ENCODE measurements around the gene B3GNT5.

B3GNT5 gene

DNA sequence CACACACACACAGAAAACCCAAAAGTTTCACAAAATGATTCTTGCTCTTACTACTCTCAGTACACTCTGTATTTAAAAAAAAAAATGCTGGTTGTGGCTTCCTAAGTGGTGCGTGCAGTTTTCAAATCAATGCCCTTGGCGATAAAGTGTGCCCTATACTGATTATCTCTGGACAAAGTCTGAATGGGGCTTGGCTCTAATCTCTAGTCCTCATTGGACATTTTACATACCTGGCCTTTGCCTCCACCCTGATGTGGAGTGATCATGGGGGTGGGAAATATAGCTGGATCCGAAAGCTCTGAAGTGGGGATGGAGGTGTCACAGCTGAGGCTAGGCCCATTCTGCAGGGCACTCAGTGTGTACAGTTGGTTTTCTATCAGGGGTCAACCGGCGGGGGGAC is 14.1 kb downstream of the B3GNT5 start:
- no peak for DNase-seq

DNA sequence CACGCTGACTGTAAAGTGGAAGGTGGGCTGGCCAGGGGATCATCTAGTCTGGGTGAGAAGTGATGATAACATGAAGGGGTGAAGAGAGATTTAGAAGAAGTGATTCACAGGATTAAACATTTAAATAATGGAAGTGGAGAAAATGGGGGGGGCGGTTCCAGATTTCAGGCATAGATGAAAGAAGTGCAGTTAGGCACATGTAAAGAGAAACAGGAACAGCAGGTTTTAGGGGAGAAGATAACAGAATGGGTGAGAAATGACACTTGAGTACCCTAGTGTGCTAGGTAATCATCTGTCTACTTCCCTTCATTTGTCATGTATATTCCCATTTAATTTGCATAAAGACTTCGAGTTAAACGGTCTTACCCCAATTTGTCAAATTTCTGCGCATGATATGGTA is 15.3 kb downstream of the B3GNT5 start:
- DNase-seq: no peak

DNA sequence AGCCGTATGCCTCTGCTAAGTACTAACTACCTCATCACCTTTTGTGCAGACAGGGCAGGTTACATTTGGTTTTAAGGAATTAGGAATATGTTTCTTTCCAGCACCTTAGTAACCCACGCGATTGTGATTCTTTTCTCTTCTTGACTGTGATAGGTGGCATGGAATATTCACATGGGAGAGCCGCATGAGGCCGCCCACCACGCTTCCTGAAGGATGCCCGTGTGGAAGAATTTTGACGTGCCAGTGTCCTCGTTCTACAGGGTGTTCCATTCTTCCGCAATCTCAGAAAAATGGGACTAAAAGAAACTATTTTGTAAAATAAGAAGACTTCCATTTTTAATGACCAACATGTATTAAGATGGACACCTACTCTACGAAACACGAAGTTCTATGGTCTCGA is 16.3 kb downstream of the B3GNT5 start:
- DNase-seq: no peak

DNA sequence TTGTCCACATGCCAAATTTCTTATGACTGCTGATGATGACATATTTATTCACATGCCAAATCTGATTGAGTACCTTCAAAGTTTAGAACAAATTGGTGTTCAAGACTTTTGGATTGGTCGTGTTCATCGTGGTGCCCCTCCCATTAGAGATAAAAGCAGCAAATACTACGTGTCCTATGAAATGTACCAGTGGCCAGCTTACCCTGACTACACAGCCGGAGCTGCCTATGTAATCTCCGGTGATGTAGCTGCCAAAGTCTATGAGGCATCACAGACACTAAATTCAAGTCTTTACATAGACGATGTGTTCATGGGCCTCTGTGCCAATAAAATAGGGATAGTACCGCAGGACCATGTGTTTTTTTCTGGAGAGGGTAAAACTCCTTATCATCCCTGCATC is 17.3 kb downstream of the B3GNT5 start:
- no peak for DNase-seq

DNA sequence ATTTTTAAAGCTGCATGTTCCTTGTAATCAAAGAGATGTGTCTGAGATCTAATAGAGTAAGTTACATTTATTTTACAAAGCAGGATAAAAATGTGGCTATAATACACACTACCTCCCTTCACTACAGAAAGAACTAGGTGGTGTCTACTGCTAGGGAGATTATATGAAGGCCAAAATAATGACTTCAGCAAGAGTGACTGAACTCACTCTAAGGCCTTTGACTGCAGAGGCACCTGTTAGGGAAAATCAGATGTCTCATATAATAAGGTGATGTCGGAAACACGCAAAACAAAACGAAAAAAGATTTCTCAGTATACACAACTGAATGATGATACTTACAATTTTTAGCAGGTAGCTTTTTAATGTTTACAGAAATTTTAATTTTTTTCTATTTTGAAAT is 19.1 kb downstream of the B3GNT5 start:
- no peak for DNase-seq

DNA sequence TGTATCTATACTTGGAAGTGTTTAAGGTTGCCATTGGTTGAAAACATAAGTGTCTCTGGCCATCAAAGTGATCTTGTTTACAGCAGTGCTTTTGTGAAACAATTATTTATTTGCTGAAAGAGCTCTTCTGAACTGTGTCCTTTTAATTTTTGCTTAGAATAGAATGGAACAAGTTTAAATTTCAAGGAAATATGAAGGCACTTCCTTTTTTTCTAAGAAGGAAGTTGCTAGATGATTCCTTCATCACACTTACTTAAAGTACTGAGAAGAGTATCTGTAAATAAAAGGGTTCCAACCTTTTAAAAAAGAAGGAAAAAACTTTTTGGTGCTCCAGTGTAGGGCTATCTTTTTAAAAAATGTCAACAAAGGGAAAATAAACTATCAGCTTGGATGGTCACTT is 19.7 kb downstream of the B3GNT5 start:
- DNase-seq: no peak

DNA sequence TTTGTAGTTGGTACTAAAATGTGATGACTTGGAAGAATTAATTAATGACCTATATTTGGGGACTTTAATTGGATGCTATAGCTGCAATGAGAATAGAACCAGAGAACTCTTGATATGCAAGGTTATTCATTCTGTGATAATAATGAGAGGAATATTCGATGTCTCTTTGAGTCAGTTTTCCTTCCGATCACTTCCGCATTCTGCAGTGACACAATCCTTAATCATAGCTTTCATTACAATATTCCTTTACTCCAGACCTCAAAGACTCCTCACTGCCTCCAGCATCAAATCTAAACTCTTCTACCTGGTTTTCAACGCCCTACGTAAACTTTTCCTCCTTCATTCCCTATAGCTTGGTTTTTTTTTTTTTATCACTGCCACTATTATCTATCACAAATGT is 21.6 kb downstream of the B3GNT5 start:
- DNase-seq: peak; percentile 30

DNA sequence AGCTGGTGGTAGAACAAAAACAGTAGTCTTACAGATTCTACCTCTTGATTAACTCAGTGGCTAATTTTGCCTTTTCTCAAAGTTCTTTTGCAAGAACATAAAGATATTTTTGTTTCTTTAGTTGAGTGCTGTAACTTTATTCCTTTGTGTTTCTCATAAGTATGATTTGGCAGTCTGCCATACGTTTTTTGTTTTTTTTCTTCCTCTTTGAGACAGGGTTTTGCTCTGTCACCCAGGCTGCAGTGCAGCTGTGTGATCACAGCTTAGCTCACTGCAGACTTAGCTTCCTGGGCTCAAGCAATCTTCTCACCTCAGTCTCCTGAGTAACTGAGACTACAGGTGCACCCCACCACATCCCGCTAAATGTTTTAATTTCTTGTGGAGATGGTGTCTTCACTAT is 22.4 kb downstream of the B3GNT5 start:
- DNase-seq: peak; percentile 44

DNA sequence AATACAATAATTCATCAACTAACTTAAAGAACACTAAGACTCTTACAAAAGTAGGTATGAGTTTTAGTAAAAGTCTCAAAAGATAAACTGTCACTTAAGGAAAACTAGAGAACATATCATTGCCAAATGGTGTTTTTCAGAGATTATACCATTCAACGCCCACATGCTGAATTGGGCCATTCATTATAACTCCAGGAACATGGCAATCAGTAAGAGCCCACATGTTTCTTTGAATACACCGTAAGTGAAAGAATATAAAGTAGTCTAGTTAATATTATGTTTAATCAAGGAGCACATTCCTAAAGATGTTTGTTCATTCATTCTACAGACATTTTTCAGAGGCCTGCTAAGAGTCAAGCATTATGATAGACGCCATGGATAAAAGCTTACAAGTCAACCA is 22.9 kb downstream of the B3GNT5 start:
- DNase-seq: no peak

DNA sequence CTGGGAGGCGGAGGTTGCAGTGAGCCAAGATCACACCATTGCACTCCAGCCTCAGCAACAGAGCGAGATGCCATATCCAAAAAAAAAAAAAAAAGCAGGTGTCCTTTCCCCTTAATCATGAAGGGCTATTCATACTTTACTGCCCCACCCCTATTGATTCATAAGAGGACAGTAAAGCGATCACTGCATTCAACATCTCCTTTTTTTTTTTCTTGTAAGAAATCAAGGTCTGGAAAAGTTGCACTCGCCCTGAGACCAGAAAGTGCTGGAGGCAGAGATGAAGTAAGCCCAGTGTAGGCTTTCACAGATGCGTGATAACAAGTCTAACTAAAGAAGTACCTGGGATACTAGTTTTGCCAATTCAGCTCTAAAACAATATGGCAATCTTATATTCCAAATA is 24.2 kb downstream of the B3GNT5 start:
- DNase-seq: no peak

DNA sequence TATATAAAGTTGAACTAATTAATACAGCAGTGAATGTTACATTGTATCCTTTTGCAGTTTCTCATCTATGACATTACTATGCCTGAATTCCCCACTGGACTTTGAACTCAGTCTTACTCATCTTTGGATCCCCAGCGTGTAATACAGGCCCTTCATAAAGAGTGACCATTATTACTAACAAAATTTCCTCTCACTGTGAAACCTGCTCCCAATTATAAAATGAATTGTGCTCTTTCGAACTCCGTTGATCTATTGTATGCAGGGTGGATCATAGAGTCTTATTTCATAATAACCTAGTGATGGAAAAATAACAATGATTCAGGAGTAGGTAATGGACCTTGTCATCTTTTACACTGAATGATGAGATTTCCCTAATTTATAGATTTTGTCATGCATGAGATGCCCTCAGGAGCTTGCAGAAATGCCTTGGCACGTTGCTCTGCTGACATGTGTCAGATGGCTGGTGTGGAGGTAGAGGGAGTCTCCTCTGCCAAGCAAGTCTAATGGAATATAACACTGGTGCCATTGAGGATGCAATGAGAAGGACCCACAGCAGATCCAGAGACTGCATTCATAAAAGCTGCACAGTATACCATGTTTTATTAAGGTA is 25.5 kb downstream of the B3GNT5 start:
- no peak for DNase-seq

DNA sequence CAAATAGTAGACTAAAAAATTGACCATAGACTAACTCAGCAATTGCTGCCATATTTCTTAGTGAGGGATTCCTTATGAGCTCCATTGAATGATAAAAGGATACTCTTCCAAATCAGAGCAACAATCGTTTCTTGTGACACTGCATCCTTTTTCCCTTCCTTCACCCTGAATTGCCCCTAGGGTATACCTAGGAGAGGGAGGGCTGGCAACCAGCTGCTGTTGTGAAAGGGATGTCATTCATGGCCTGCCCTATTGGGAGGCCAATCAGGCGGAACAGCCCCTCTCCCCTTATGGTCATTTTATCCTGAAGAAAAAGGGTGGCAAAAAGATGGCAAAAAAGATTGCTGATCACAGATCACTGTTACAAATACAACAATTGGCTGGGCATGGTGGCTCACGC is 26.3 kb downstream of the B3GNT5 start:
- no peak for DNase-seq

DNA sequence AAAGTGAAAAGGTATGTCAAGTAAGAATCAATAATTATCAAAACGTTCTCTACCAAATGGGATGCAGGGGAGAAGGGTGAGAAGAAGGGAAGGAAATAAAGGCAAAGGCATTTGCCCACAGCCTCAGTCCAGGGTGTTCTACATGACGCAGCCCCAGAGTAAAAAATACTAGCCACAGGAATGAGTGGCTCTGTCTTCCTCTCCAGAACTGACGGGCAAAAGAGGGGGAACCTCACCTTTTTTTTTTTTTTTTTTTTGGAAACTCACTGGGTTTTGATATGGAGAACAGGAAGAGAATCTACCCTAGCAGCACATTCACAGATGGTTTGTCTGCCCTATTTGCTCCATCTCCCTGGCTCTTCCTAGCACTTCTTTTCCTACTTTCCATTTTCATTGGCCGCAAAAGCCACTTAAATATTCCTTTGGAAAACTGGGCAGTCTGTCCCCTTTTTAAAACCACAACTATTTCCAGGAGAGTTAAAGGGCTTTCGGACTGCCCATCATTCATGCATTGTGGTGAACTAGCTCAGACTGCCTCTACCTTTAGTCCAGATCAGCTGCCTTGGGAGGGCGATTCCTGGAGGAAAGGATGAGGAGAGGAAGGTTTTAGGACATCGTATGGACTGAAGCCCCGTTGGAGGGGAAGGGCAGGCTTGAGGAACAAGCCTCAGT is 28.2 kb downstream of the B3GNT5 start:
- DNase-seq: no peak

DNA sequence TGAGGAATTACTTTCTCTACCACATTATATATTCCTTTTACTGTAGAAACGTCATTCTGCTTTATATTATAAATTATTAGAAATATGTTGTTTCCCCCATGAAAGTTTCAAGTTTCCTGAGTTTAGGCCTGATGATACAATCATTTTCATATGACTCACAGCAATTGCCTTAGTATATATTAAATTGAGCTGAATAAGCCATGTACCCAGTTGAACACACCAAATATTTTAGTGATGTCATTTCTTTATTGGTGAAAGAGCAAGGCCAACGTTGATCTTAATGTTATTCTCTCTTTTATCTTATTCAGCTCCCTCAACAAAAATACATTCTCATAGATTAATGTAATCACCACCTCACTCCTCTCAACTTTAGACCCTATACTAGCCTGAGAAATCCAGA is 30.8 kb downstream of the B3GNT5 start:
- DNase-seq: peak; percentile 11

DNA sequence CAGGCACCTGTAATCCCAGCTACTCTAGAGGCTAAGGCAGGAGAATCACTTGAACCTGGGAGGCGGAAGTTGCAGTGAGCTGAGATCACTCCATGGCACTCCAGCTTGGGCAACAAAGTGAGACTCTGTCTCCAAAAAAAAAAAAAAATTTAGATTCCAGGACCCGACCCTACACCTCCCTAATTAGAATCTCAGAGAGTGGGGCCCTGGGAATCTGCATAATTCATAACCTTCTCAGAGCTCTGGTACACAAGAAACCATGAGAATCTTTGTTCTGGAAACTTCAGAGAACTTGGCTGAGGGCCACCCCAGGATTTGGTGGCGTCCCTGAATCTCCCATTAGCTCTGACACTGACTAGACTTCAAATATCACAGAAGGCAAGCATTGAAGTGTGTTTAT is 31.5 kb downstream of the B3GNT5 start:
- no peak for DNase-seq

DNA sequence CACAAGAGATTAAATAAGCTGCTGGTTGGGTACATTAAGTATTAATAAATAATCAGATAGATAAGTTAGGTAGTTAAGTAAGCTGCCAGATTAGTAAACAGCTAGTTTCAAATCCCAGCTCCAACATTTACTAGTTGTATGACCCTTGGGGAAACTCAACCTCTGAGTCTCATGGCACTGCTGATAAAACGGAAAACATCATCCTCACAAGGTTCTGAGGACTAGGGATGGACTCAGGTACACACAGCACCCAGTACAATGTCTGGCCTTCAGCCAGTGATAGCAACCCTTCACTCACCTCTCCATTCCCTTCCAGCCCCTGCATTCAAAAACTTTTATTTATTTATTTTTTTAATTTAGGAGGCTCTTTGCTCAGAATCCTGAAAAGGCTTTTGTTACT is 32.3 kb downstream of the B3GNT5 start:
- DNase-seq: no peak

DNA sequence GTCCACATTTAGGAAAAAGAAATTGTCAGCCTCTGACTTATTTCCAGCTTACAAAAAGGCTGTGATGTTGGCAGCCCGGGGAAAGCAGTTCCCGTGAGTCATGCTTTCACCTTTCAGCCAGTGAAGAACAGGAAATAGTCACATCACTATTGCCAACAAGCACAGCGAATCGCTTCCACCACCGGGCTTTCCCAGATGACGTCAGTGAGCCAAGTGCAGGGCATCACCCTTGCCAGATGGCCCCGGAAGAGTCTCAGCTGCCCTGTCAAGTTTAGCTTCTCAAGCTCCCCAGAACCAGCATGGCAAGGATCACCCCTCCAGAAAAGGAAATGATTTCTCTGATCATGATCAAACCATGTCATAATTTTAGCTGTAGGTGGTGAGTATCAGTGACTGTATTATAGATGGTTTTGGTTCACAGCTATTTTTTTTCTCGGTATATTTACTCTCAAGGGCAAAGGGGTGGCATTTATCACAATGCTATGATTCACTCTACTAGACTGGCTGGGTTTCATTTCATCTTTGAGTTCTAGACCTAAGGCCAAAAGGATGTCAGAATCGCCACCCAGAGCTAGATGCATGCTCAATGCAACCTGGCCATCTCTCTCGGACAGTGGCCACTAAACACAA is 32.9 kb downstream of the B3GNT5 start:
- DNase-seq: peak; percentile 99

DNA sequence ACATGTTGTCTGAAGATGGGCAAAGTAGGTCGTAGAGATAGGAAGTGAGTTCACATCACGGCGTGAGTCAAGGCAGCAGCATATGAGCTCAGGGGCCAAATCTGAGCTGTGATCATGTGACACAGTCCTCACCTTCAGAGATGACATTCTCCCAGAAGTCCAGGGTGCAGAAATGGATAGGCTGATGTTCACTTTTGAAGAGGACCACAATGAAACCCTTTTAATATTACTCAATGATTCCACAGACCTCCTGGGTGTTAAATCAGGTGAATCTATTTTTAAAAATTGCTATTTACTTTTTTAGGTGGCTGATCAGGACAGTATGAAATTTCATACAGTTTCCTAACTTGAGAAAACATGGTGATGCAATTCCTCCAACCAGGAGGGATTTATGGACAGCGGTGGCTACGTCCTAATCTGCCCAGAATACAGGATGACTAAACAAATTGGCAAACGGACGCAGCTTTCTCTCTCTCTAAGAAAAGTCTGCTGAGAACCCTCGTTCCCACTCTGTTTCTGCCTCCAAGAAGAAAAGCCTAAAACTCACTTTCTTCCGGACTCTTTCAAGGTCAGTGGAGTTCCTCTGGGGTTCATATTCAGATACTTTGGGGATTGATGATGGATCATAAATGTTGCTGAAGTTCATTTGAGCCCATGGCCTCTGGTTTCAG is 34.4 kb downstream of the B3GNT5 start:
- peak; percentile 28 for DNase-seq

DNA sequence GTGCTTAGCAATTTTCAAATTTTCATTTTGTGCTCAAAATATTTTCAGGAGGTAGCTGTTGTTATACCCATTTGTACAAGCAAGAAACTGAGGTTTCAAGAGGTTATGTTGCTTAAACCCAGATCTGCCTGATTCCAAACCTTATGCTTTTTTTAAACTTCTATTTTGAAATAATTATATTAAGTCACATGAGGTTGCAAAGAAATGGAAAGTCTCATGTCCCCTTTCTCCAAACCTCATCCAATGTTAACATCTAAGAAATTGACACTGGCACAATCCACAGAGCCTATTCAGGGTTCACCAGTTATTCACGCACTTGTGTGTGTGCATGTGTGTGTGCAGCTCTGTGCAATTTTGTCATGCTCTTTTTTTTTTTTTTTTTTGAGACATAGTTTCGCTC is 35.1 kb downstream of the B3GNT5 start:
- DNase-seq: no peak

DNA sequence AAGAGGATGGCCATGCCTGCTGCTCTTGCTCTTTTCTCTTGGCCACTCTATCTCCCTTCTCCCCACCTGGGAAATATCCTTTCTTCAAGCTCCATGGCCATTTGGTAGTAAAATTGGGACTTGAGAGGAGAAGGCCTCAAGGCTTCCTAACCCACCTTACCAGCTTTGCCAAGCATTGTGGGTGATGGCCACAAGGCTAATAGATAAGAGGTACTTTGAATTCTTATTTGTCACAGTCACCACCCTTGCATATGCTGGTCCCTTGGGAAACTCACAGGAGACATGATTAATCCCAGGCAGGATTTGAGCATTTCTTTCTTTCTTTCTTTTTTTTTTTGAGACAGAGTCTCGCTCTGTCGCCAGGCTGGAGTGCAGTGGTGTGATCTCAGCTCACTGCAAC is 37.2 kb downstream of the B3GNT5 start:
- DNase-seq: no peak

DNA sequence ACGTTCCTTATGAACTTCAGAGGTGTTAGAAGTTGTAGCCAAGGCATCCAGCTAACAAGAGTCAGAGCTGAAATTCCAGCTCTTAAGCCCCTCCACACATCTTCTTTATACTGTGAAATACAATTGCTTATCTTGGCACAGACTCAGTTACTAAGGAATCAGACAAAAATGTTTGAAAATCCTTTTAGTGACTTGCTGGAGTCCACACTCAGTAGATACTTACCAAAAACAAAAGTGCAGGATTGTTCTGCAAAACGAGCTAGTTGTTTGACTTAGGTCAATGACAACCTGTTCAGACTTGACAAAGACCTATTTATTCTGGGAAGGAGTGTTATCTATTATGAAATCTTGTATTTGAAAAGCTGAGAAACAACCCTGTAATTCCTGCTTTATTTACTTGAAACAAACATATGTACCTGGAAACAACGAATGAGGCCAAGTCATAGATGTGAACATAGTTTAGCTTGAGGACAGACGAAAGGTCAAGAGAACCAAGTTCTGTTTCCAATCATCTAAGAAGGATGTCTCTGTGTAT is 38.5 kb downstream of the B3GNT5 start:
- peak; percentile 39 for DNase-seq

DNA sequence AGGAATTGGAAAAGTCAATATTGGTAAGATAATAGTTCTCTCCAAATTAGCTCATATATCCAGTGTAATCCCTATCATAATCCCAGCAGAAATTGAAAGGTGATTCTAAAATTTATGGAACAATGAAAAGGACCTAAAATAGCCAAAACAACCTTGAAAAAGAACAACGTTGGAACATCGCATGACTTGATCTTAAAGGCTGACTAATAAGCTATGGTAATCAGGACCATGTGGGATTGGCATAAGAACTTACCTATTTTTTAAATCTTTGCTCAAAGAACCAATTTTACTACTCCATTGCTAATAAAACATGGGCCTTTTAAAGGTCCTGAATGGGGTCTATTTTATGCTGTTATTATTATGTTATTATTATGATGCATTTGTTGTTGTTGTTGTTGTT is 40.9 kb downstream of the B3GNT5 start:
- DNase-seq: no peak

DNA sequence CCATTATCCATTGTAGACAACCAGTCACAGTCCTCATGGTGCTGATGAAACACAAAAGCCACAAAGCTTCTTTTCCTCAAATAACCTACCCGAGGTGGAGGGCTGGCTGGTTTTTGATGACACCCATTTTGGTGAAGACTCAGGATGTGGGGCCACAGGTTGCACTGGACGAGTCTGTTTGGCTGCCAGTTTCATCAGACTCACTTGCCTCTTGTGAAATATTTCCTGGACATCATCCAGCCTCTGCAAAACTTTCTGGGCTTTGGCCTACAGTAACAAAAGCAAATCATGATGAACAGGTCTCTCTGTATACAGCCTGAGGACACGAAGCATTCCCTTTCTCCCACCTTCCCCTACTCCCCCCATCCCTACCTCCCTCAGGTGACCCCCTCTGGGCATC is 42.2 kb downstream of the B3GNT5 start:
- DNase-seq: peak; percentile 83

DNA sequence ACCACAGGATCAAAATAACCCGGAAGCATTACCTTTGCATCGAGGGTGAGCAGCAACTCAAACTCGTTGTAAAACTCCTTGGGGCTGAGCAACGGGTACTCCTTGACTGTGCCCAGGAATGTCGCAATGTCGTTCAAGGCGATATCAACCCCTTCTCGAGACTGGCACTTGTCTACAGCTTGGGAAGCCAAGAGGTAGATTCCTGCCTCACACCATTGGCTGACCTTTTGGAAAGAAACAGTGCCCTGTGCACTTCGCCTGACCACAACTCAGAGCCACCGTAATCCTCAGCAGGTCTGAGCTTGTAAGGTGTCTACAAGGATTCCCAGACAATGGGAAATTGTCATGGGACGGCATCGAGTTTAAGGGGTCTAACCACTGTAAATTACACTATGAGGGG is 43.9 kb downstream of the B3GNT5 start:
- DNase-seq: no peak
